Mesothelial cell of epicardium (in vitro differentiated cells): Measurements from ENCODE around the gene FAM72A. TPM values are rescaled to one million over a fixed set of nuclear protein-coding genes. Genes with fewer than 3 reads are reported as not detected.

Experiments
- DNase-seq, 2 experiments: peaks; one replicate each; pipeline ENCODE4 v3.0.0; 2021; ENCODE audit warnings: low spot score in 2 of 2; ENCODE audit not compliant: unreplicated experiment in 2 of 2
- H3K27ac Mint-ChIP-seq: 2 replicates; pipeline ENCODE4 v1.8.0; 2021; ENCODE audit warnings: mixed read lengths
- H3K27me3 Mint-ChIP-seq: 2 replicates; pipeline ENCODE4 v1.8.0; 2021; ENCODE audit warnings: low read depth, mixed read lengths
- H3K36me3 Mint-ChIP-seq: 2 replicates; pipeline ENCODE4 v1.8.0; 2021; ENCODE audit warnings: mixed read lengths
- H3K4me1 Mint-ChIP-seq: 2 replicates; pipeline ENCODE4 v1.8.0; 2021; ENCODE audit warnings: mixed read lengths
- H3K4me3 Mint-ChIP-seq: 2 replicates; pipeline ENCODE4 v1.8.0; 2021; ENCODE audit warnings: mild to moderate bottlenecking, moderate library complexity, mixed read lengths
- H3K9me3 Mint-ChIP-seq: 2 replicates; pipeline ENCODE4 v1.8.0; 2021; ENCODE audit warnings: mixed read lengths
- CTCF ChIP-seq: fragments of 200-600 bp; sonication (generic); IDR thresholded peaks from one replicate; pipeline ENCODE4 v1.5.0; 2021; ENCODE audit warnings: antibody characterized with exemption; ENCODE audit not compliant: unreplicated experiment
- total RNA-seq: library from RNA; stranded (reverse); gene quantifications from 3 replicates; pipeline ENCODE4 v1.2.1, GENCODE V29; 2021

The FAM72A gene
- total RNA-seq, 1 donor from 2014 or later: 2.0 TPM

- Mint-ChIP-seq H3K9me3 (no peaks in the 10 kb centered on the region), H3K36me3 (no peaks in the 10 kb centered on the region), H3K4me3 (no peak overlapping the region), H3K27ac (no peak overlapping the region), H3K27me3 (peaks cover 35% of the 10 kb centered on the region), H3K4me1 (peaks cover 8% of the 10 kb centered on the region)
- no peak for TF ChIP-seq CTCF
- DNase-seq: no peak
These were observed 60.6 kb downstream of the FAM72A start for GRCh38 chr1:206142011-206142410.

GRCh38 chr1:206136241-206136640 is 66.4 kb downstream of the FAM72A start:
- no peak for TF ChIP-seq CTCF
- no peaks in the 10 kb centered on the region for H3K9me3 Mint-ChIP-seq

More at GRCh38 chr1:206136241-206136640, 66.4 kb downstream of the FAM72A start:
- Mint-ChIP-seq H3K27ac (no peak overlapping the region), H3K4me3 (no peak overlapping the region), H3K27me3 (peaks cover 24% of the 10 kb centered on the region), H3K4me1 (no peaks in the 10 kb centered on the region), H3K36me3 (no peaks in the 10 kb centered on the region)
- no peak for DNase-seq

Other genes starting within 250 kb of the FAM72A start
- 1.3 to 1.5 TPM (median 1.4 TPM) in 3 replicates for gene RAB7B, start 199.4 kb downstream of the FAM72A start, total RNA-seq
- gene CTSE, start 178.9 kb downstream of the FAM72A start, total RNA-seq: 0.16 TPM in 1 of 3 replicates, not detected in the others
- not detected in 3 replicates for gene RHEX, start 149.7 kb downstream of the FAM72A start, total RNA-seq
- gene AVPR1B, start 85.5 kb downstream of the FAM72A start, total RNA-seq: not detected in 3 replicates
- gene SRGAP2, start 702 bp upstream of the FAM72A start, total RNA-seq: 50.7 to 54.2 TPM (median 50.9 TPM) in 3 replicates